SHP77 (cell line): Measurements from ENCODE around the gene HOXD3.
A peak's percentile ranks its signal among the peaks of the same experiment; 100 is the strongest.

Source experiments
- DNase-seq, 2 experiments: peaks; one replicate each; lab custom pipeline; 2025; lab: John Stamatoyannopoulos, UW

Gene HOXD3

GRCh38 chr2:176132205-176133171 is 24.6 kb upstream of the HOXD3 start:
- DNase-seq, result peak in 1 of 2 experiments; percentile 51

- no peak for DNase-seq
Measured at GRCh38 chr2:176133389-176133788, 23.7 kb upstream of the HOXD3 start.

GRCh38 chr2:176134035-176134434 is 23.1 kb upstream of the HOXD3 start:
- no peak for DNase-seq

GRCh38 chr2:176135035-176135440 is 22.1 kb upstream of the HOXD3 start:
- DNase-seq, result no peak

GRCh38 chr2:176136374-176137251 is 20.5 kb upstream of the HOXD3 start:
- DNase-seq, result no peak

- DNase-seq, result no peak
Measured at GRCh38 chr2:176137252-176137580, 19.9 kb upstream of the HOXD3 start.

- no peak for DNase-seq
Measured at GRCh38 chr2:176137906-176138305, 19.2 kb upstream of the HOXD3 start.

GRCh38 chr2:176138526-176138922 is 18.6 kb upstream of the HOXD3 start:
- no peak for DNase-seq

GRCh38 chr2:176138923-176139660 is 18.0 kb upstream of the HOXD3 start:
- no peak for DNase-seq

- DNase-seq, result no peak
Measured at GRCh38 chr2:176139661-176140512, 17.2 kb upstream of the HOXD3 start.

GRCh38 chr2:176140513-176141317 is 16.4 kb upstream of the HOXD3 start:
- peak; percentile 43 to 57 for DNase-seq

- no peak for DNase-seq
Measured at GRCh38 chr2:176142281-176142680, 14.8 kb upstream of the HOXD3 start.

- no peak for DNase-seq
Measured at GRCh38 chr2:176145085-176145969, 11.8 kb upstream of the HOXD3 start.

GRCh38 chr2:176146101-176146500 is 11.0 kb upstream of the HOXD3 start:
- no peak for DNase-seq

GRCh38 chr2:176146645-176147044 is 10.5 kb upstream of the HOXD3 start:
- no peak for DNase-seq

- DNase-seq, result no peak
Measured at GRCh38 chr2:176147210-176147799, 9.8 kb upstream of the HOXD3 start.

- no peak for DNase-seq
Measured at GRCh38 chr2:176147800-176148496, 9.2 kb upstream of the HOXD3 start.

GRCh38 chr2:176148751-176149421 is 8.2 kb upstream of the HOXD3 start:
- no peak for DNase-seq
